Measurements from ENCODE around the gene GJA1. TPM values are rescaled to one million over a fixed set of nuclear protein-coding genes. Genes with fewer than 3 reads are reported as not detected.

GJA1 gene
- polyA plus RNA-seq, 2 of the 4 experiments (the other 2 are of a cell fraction) = 87.4 to 170 TPM

GRCh38 chr6:121441477-121441876 lies 6.0 kb downstream of the GJA1 start:
- Histone ChIP-seq H3K4me1 (peaks cover 61% of the 10 kb centered on the region), H3K4me2 (peak overlapping the region; percentile 58), H3K4me3 (no peak overlapping the region), H3K27ac (0 out of 6 replicates have a peak overlapping the region, but pooled peaks of 1 of the 2 experiments have one; percentile 7), H3K9me3 (no peaks in the 10 kb centered on the region)
- no peak for ATAC-seq
- WGBS (ENCODE audit: missing lambda C conversion rate) = 66% methylated on average over 4 of the region's 4 CpGs
- no peak for DNase-seq (ENCODE audit: low read depth in 1 of 2, low spot score in 1 of 2)
- ChIA-PET CTCF (no interaction called here), POLR2A (no interaction called here)
- FAIRE-seq = no peak
- no peak for TF ChIP-seq POLR2AphosphoS2 (conservative IDR thresholded peaks at IDR 0.05; ENCODE audit: low read length)
- TF ChIP-seq CEBPB (IDR thresholded peaks at IDR 0.05) = no peak
- no peak for TF ChIP-seq RFX5 (IDR thresholded peaks at IDR 0.05)
- TF ChIP-seq CBX2 (IDR thresholded peaks at IDR 0.05; ENCODE audit: borderline replicate concordance, low read depth) = no peak
- no peak for TF ChIP-seq RAD21 (conservative IDR thresholded peaks at IDR 0.05 in 1 of 2, IDR thresholded peaks at IDR 0.05 in 1 of 2)
- TF ChIP-seq PBX3 (IDR thresholded peaks at IDR 0.05) = no peak
- no peak for TF ChIP-seq HOXB13 (CRISPR knock-in tag; IDR thresholded peaks at IDR 0.05; ENCODE audit: low read depth)
- no peak for TF ChIP-seq SMC3 (IDR thresholded peaks at IDR 0.05)
- TF ChIP-seq RNF2 (IDR thresholded peaks at IDR 0.05; ENCODE audit: borderline replicate concordance, low read depth) = no peak
- TF ChIP-seq MAX (IDR thresholded peaks at IDR 0.05) = no peak
- no peak for TF ChIP-seq EHMT2 (IDR thresholded peaks at IDR 0.05; ENCODE audit: low read depth)
- TF ChIP-seq MYC (IDR thresholded peaks at IDR 0.05; ENCODE audit: borderline replicate concordance, low read length) = no peak
- no peak for TF ChIP-seq NR3C1 (IDR thresholded peaks at IDR 0.05)
- no peak for TF ChIP-seq RARB (CRISPR knock-in tag; IDR thresholded peaks at IDR 0.05)
- no peak for TF ChIP-seq PHF8 (IDR thresholded peaks at IDR 0.05; ENCODE audit: borderline replicate concordance, low read depth)
- TF ChIP-seq BHLHE40 (IDR thresholded peaks at IDR 0.05; ENCODE audit: low read depth, low read length) = no peak
- TF ChIP-seq FOSL2 (IDR thresholded peaks at IDR 0.05) = no peak
- TF ChIP-seq FOSL2 (CRISPR knock-in tag; IDR thresholded peaks at IDR 0.05) = no peak
- no peak for TF ChIP-seq TP53 (CRISPR knock-in tag; IDR thresholded peaks at IDR 0.05)
- no peak for TF ChIP-seq GATA3 (IDR thresholded peaks at IDR 0.05; ENCODE audit: borderline replicate concordance)

GRCh38 chr6:121442576-121442975 lies 7.1 kb downstream of the GJA1 start:
- ChIA-PET POLR2A (no interaction called here), CTCF (interaction anchor here (0.6 to 0.9 kb wide), 2 partner anchors 13 to 487 kb away, joined by 3 read pairs; no protein-coding TSS in a partner anchor)
- 0 out of 6 replicates have a peak overlapping the region, but pooled peaks of 1 of the 2 experiments have one; percentile 34 for H3K27ac ChIP-seq
- TF ChIP-seq KDM5A (IDR thresholded peaks at IDR 0.05) (no peak), HEYL (CRISPR knock-in tag; IDR thresholded peaks at IDR 0.05) (no peak), POLR2A (IDR thresholded peaks at IDR 0.05; ENCODE audit: low read length) (no peak), ELK1 (IDR thresholded peaks at IDR 0.05; ENCODE audit: low read depth, low read length) (no peak), MAFK (IDR thresholded peaks at IDR 0.05; ENCODE audit: partially characterized antibody) (no peak), CBX2 (IDR thresholded peaks at IDR 0.05; ENCODE audit: borderline replicate concordance, low read depth) (no peak), BCL3 (IDR thresholded peaks at IDR 0.05) (no peak), RNF2 (IDR thresholded peaks at IDR 0.05; ENCODE audit: borderline replicate concordance, low read depth) (no peak)
- WGBS (ENCODE audit: missing lambda C conversion rate) = 71% methylated on average over 2 of the region's 2 CpGs
- peaks cover 61% of the 10 kb centered on the region for H3K4me1 ChIP-seq
- DNase-seq (ENCODE audit: low read depth in 1 of 2, low spot score in 1 of 2) = no peak
- peak overlapping the region; percentile 58; the same call in 1 of the 3 replicates for H3K4me2 ChIP-seq
- FAIRE-seq = no peak
- ATAC-seq = no peak
- no peak overlapping the region for H3K4me3 ChIP-seq
- H3K9me3 ChIP-seq = no peaks in the 10 kb centered on the region

All from A549 (cell line).